Upper lobe of left lung (tissue), 6 donors: ENCODE data around the gene FLACC1. TPM values are rescaled to one million over a fixed set of nuclear protein-coding genes. Genes with fewer than 3 reads are reported as not detected.
"Not testable (repeated sequence)": the region's sequence is repeated elsewhere in the genome, so short reads cannot be mapped to it uniquely, and the experiment has no call there.

Experiments
- ATAC-seq, 2 donors: fragments of 200-7000 bp; cut with Tn5 transposase; one replicate each; pipeline ENCODE4 v1.9.1; 2022; ENCODE audit warnings: mild to moderate bottlenecking in 2 of 2, moderate library complexity in 2 of 2; ENCODE audit not compliant: low FRiP score in 2 of 2
- DNase-seq, 2 donors: peaks; one replicate each; pipeline ENCODE4 v3.0.0-alpha.2; 2019 to 2020
- H3K27ac ChIP-seq, 4 donors: fragments of 200-600 bp; sonication (generic); one replicate each; pipeline ENCODE4 v1.5.1; 2016 to 2019
- H3K27me3 ChIP-seq, 4 donors: fragments of 200-600 bp; sonication (generic); one replicate each; pipeline ENCODE4 v1.5.1; 2017 to 2019
- H3K36me3 ChIP-seq, 4 donors: fragments of 200-600 bp; sonication (generic); one replicate each; pipeline ENCODE4 v1.5.1; 2016 to 2019
- H3K4me1 ChIP-seq, 4 donors: fragments of 200-600 bp; sonication (generic); one replicate each; pipeline ENCODE4 v1.5.1; 2018 to 2019
- H3K4me3 ChIP-seq, 4 donors: fragments of 200-600 bp; sonication (generic); one replicate each; pipeline ENCODE4 v1.5.1; 2017 to 2019; ENCODE audit warnings: mild to moderate bottlenecking in 2 of 4, moderate library complexity in 1 of 4
- H3K9me3 ChIP-seq, 4 donors: fragments of 200-600 bp; sonication (generic); one replicate each; pipeline ENCODE4 v1.5.1; 2018 to 2019
- CTCF ChIP-seq, 6 experiments: fragments of 450-650 bp in 4 of 6; fragments of 200-600 bp in 2 of 6; sonication (generic) in 2 of 6; IDR thresholded peaks; one replicate each; pipeline ENCODE4 v1.5.1; 2016 to 2019; ENCODE audit warnings: antibody characterized with exemption in 6 of 6
- EP300 ChIP-seq, 4 donors: sonication (generic); formaldehyde crosslinking; IDR thresholded peaks; one replicate each; pipeline ENCODE4 v1.5.1; 2017; ENCODE audit warnings: antibody characterized with exemption in 4 of 4, control low read depth in 2 of 4
- POLR2A ChIP-seq, 4 donors: fragments of 450-650 bp; IDR thresholded peaks; one replicate each; pipeline ENCODE4 v1.5.1; 2016 to 2017; ENCODE audit warnings: antibody characterized with exemption in 4 of 4, mild to moderate bottlenecking in 2 of 4
- POLR2AphosphoS5 ChIP-seq, 2 donors: sonication (generic); formaldehyde crosslinking; IDR thresholded peaks; one replicate each; pipeline ENCODE4 v1.5.1; 2017; ENCODE audit warnings: antibody characterized with exemption in 2 of 2
- WGBS, 2 donors: methylation state at CpG; one replicate each; pipeline ENCODE4 v1.1.5; 2017 to 2018; 5-methylcytosine and 5-hydroxymethylcytosine counted together
- total RNA-seq, 6 donors: library from RNA; depleted of rRNA in 4 of 6; stranded (reverse); fragments of >200 nt in 4 of 6; gene quantifications; one replicate each; pipeline versions ENCODE4 v1.1.0 to v1.2.1, GENCODE V29; 2016 to 2021
- donor health status: DM: no; HTN: no; CAD: no; lungs with moderate emphysema.
- donor health status: DM: no; HTN: yes; CAD: no; lungs with severe emphysema.

FLACC1 gene
- total RNA-seq, 6 donors from 2014 or later = 1.1 to 19.4 (median 6.7) TPM

GRCh38 chr2:201319511-201319910 lies 37.6 kb downstream of the FLACC1 start:
- H3K27ac ChIP-seq = no peak overlapping the region
- H3K9me3 ChIP-seq = peaks cover 0 to 17% (median 7%) of the 10 kb centered on the region in 4 donors

GRCh38 chr2:201313362-201313761 lies 43.8 kb downstream of the FLACC1 start:
- H3K4me3 ChIP-seq = no peak overlapping the region
- 96 to 98% methylated on average over 5 of the region's 5 CpGs for WGBS, 2 donors
- no peaks in the 10 kb centered on the region for H3K4me1 ChIP-seq
- no peak for ATAC-seq
- TF ChIP-seq POLR2A (IDR thresholded peaks at IDR 0.05) = no peak
- TF ChIP-seq CTCF (IDR thresholded peaks at IDR 0.05) = no peak
- no peak for TF ChIP-seq POLR2AphosphoS5 (IDR thresholded peaks at IDR 0.05)
- no peak for TF ChIP-seq EP300 (IDR thresholded peaks at IDR 0.05)
- peaks cover 0 to 4% (median 0%) of the 10 kb centered on the region in 4 donors for H3K9me3 ChIP-seq
- no peak for DNase-seq
- H3K27me3 ChIP-seq = no peaks in the 10 kb centered on the region
- peaks cover 0 to 9% (median under 1%) of the 10 kb centered on the region in 4 donors for H3K36me3 ChIP-seq
- H3K27ac ChIP-seq = no peak overlapping the region

More at GRCh38 chr2:201319511-201319910, 37.6 kb downstream of the FLACC1 start:
- DNase-seq (no peak), ATAC-seq (no peak)
- H3K4me1 ChIP-seq = no peaks in the 10 kb centered on the region
- H3K4me3 ChIP-seq = no peak overlapping the region
- no peaks in the 10 kb centered on the region for H3K27me3 ChIP-seq
- TF ChIP-seq POLR2AphosphoS5 (IDR thresholded peaks at IDR 0.05) (no peak), CTCF (IDR thresholded peaks at IDR 0.05) (no peak), EP300 (IDR thresholded peaks at IDR 0.05) (no peak), POLR2A (IDR thresholded peaks at IDR 0.05) (no peak)
- H3K36me3 ChIP-seq = no peaks in the 10 kb centered on the region
- 49 to 92% methylated on average over 2 of the region's 2 CpGs for WGBS, 2 donors

GRCh38 chr2:201308914-201309313 lies 48.2 kb downstream of the FLACC1 start:
- DNase-seq = no peak
- Histone ChIP-seq H3K9me3 (peaks cover 0 to 4% (median 0%) of the 10 kb centered on the region in 4 donors), H3K4me1 (no peaks in the 10 kb centered on the region), H3K27ac (no peak overlapping the region), H3K27me3 (no peaks in the 10 kb centered on the region), H3K4me3 (no peak overlapping the region), H3K36me3 (peaks cover 0 to 13% (median 3%) of the 10 kb centered on the region in 4 donors)
- WGBS, 2 donors = 98 to 99% methylated on average over 3 of the region's 3 CpGs
- no peak for ATAC-seq
- TF ChIP-seq POLR2A (IDR thresholded peaks at IDR 0.05) (no peak), POLR2AphosphoS5 (IDR thresholded peaks at IDR 0.05) (no peak), EP300 (IDR thresholded peaks at IDR 0.05) (no peak), CTCF (IDR thresholded peaks at IDR 0.05) (no peak)

- 100% methylated on average over 3 of the region's 3 CpGs for WGBS, 2 donors
- H3K4me3 ChIP-seq = no peak overlapping the region
- TF ChIP-seq POLR2AphosphoS5 (IDR thresholded peaks at IDR 0.05) (no peak), EP300 (IDR thresholded peaks at IDR 0.05) (no peak), CTCF (IDR thresholded peaks at IDR 0.05) (no peak), POLR2A (IDR thresholded peaks at IDR 0.05) (no peak)
- H3K4me1 ChIP-seq = no peaks in the 10 kb centered on the region
- H3K27ac ChIP-seq = no peak overlapping the region
- peaks cover 0 to 13% (median 3%) of the 10 kb centered on the region in 4 donors for H3K36me3 ChIP-seq
- no peak for DNase-seq
- H3K9me3 ChIP-seq = no peaks in the 10 kb centered on the region
- H3K27me3 ChIP-seq = no peaks in the 10 kb centered on the region
- ATAC-seq = no peak
These were observed 49.3 kb downstream of the FLACC1 start for GRCh38 chr2:201307876-201308275.

GRCh38 chr2:201299929-201300328 lies 57.2 kb downstream of the FLACC1 start:
- H3K4me1 ChIP-seq, H3K9me3 ChIP-seq, H3K27me3 ChIP-seq, H3K36me3 ChIP-seq, H3K27ac ChIP-seq, ATAC-seq, H3K4me3 ChIP-seq: not testable (repeated sequence)
- peak in 1 of 2 donors; percentile 35 for DNase-seq
- 96 to 98% methylated on average over 11 of the region's 11 CpGs for WGBS, 2 donors
